Measurements from ENCODE around the gene NFKBIZ.

- TF ChIP-seq CTCF (IDR thresholded peaks at IDR 0.05) = no peak
- no peak for TF ChIP-seq EZH2phosphoT487 (IDR thresholded peaks at IDR 0.05)
- no peak for TF ChIP-seq EZH2 (IDR thresholded peaks at IDR 0.05)
Observed at GRCh38 chr3:101900316-101900715, 51.0 kb downstream of the NFKBIZ start.
